ENCODE measurements around the gene B3GNT3. TPM values are rescaled to one million over a fixed set of nuclear protein-coding genes. Genes with fewer than 3 reads are reported as not detected.

The B3GNT3 gene
- total and polyA plus RNA-seq, 9 of the 15 experiments (the other 6 are each of a cell fraction or from before 2014, with no cell fraction given) = 0.06 to 0.11 (median 0.07) TPM; not detected in 6

DNA sequence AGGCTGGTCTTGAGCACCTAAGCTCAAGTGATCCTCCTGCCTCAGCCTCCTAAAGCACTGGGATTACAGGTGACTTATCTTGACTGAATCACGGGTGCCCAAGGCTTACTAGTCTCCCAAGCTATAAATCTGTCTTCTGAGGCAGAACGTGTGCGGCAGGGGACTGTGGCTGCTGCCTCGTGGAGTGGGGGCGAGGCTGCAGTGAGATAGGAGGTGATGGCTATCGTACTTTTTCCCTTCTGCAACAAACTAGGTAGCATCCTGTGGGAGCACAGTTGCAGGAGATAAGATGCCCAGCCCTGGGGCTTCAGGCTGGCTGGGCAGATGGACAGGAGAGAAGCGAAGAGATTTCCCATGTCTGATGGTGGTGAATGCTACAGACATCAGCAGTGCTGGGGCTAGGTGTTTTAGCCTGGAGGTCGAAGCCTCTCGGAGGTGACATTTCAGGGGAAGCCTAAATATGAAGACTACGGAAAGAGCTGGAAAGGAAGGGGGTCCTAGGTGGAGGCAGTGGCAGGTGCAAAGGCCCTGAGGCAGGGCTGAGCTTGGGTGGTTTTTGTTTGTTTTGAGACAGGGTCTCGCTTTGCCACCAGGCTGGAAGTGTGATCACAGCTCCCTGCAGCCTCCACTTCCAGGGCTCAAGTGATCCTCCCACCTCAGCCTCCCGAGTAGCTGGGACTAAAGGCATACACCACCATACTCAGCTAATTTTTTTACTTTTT is 7.4 kb downstream of the B3GNT3 start (continued):
- no peak for TF ChIP-seq MAZ (CRISPR knock-in tag; conservative IDR thresholded peaks at IDR 0.05 in 1 of 2, IDR thresholded peaks at IDR 0.05 in 1 of 2)
- no peak for TF ChIP-seq RBM22 (IDR thresholded peaks at IDR 0.05; ENCODE audit: low read depth, low read length, poor library complexity, severe bottlenecking)
- TF ChIP-seq RBBP5 (IDR thresholded peaks at IDR 0.05; ENCODE audit: borderline replicate concordance, insufficient read depth, low read length, poor library complexity, severe bottlenecking) = no peak
- no peak for TF ChIP-seq STAT5B (CRISPR knock-in tag; IDR thresholded peaks at IDR 0.05)
- TF ChIP-seq, protein P1, sequence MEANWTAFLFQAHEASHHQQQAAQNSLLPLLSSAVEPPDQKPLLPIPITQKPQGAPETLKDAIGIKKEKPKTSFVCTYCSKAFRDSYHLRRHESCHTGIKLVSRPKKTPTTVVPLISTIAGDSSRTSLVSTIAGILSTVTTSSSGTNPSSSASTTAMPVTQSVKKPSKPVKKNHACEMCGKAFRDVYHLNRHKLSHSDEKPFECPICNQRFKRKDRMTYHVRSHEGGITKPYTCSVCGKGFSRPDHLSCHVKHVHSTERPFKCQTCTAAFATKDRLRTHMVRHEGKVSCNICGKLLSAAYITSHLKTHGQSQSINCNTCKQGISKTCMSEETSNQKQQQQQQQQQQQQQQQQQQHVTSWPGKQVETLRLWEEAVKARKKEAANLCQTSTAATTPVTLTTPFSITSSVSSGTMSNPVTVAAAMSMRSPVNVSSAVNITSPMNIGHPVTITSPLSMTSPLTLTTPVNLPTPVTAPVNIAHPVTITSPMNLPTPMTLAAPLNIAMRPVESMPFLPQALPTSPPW (CRISPR knock-in tag; IDR thresholded peaks at IDR 0.05) = peak; percentile 30; the same call in 1 of the 2 replicates
- no peak for TF ChIP-seq U2AF2 (optimal IDR thresholded peaks at IDR 0.05; ENCODE audit: low read depth, low read length)
- no peak for TF ChIP-seq SIN3A (IDR thresholded peaks at IDR 0.05; ENCODE audit: borderline replicate concordance in 2 of 2, control insufficient read depth in 1 of 2, low read depth in 2 of 2, low read length in 2 of 2)
- TF ChIP-seq NR3C1 (CRISPR knock-in tag; IDR thresholded peaks at IDR 0.05) = no peak
- TF ChIP-seq, protein P2, sequence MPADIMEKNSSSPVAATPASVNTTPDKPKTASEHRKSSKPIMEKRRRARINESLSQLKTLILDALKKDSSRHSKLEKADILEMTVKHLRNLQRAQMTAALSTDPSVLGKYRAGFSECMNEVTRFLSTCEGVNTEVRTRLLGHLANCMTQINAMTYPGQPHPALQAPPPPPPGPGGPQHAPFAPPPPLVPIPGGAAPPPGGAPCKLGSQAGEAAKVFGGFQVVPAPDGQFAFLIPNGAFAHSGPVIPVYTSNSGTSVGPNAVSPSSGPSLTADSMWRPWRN (IDR thresholded peaks at IDR 0.05; ENCODE audit: low read depth) = peak; percentile 60
- TF ChIP-seq ZBTB1 (CRISPR knock-in tag; IDR thresholded peaks at IDR 0.05; ENCODE audit: borderline replicate concordance, low read depth) = no peak
- 0 out of 2 replicates have a peak, but pooled peaks have one; percentile 21 for TF ChIP-seq MYC (IDR thresholded peaks at IDR 0.05; ENCODE audit: low read depth, low read length)
- no peak for TF ChIP-seq MYC (CRISPR knock-in tag; IDR thresholded peaks at IDR 0.05; ENCODE audit: borderline replicate concordance, low read depth)
- TF ChIP-seq, protein P3, sequence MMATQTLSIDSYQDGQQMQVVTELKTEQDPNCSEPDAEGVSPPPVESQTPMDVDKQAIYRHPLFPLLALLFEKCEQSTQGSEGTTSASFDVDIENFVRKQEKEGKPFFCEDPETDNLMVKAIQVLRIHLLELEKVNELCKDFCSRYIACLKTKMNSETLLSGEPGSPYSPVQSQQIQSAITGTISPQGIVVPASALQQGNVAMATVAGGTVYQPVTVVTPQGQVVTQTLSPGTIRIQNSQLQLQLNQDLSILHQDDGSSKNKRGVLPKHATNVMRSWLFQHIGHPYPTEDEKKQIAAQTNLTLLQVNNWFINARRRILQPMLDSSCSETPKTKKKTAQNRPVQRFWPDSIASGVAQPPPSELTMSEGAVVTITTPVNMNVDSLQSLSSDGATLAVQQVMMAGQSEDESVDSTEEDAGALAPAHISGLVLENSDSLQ (IDR thresholded peaks at IDR 0.05) = no peak
- no peak for TF ChIP-seq ZNF217 (CRISPR knock-in tag; IDR thresholded peaks at IDR 0.05)
- peak in 1 of 2 experiments; percentile 16; a peak in 1 of 4 replicates for TF ChIP-seq KDM1A (IDR thresholded peaks at IDR 0.05)
- TF ChIP-seq RB1 (IDR thresholded peaks at IDR 0.05; ENCODE audit: low read depth) = no peak
- TF ChIP-seq, protein P4, sequence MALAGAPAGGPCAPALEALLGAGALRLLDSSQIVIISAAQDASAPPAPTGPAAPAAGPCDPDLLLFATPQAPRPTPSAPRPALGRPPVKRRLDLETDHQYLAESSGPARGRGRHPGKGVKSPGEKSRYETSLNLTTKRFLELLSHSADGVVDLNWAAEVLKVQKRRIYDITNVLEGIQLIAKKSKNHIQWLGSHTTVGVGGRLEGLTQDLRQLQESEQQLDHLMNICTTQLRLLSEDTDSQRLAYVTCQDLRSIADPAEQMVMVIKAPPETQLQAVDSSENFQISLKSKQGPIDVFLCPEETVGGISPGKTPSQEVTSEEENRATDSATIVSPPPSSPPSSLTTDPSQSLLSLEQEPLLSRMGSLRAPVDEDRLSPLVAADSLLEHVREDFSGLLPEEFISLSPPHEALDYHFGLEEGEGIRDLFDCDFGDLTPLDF (CRISPR knock-in tag; IDR thresholded peaks at IDR 0.05) = no peak
- no peak for TF ChIP-seq FOXP1 (CRISPR knock-in tag; IDR thresholded peaks at IDR 0.05)
- TF ChIP-seq KLF10 (CRISPR knock-in tag; IDR thresholded peaks at IDR 0.05) = no peak
- TF ChIP-seq, protein P5, sequence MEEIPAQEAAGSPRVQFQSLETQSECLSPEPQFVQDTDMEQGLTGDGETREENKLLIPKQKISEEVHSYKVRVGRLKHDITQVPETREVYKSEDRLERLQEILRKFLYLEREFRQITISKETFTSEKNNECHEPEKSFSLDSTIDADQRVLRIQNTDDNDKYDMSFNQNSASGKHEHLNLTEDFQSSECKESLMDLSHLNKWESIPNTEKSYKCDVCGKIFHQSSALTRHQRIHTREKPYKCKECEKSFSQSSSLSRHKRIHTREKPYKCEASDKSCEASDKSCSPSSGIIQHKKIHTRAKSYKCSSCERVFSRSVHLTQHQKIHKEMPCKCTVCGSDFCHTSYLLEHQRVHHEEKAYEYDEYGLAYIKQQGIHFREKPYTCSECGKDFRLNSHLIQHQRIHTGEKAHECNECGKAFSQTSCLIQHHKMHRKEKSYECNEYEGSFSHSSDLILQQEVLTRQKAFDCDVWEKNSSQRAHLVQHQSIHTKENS (CRISPR knock-in tag; IDR thresholded peaks at IDR 0.05) = no peak
- no peak for TF ChIP-seq CBX3 (IDR thresholded peaks at IDR 0.05; ENCODE audit: borderline replicate concordance in 1 of 2, low read length in 2 of 2)

All from K562 (cell line).